PC-9 (cell line): ENCODE data around the gene MATK. TPM values are rescaled to one million over a fixed set of nuclear protein-coding genes. Genes with fewer than 3 reads are reported as not detected.

ENCODE experiments used
- BruUV-seq: library from RNA; stranded (reverse); fragments of 400-500 nt; replicated peaks from 2 replicates; lab custom pipeline; 2021; lab: Mats Ljungman, UMichigan
- CTCF ChIA-PET: fragments of 300-600 bp; sonication (Branson Sonifier 250); formaldehyde crosslinking; loops from one replicate; lab custom pipeline; 2022; ENCODE audit warnings: antibody characterized with exemption; lab: Charles Lee
- POLR2A ChIA-PET: fragments of 300-600 bp; sonication (Branson Sonifier 250); formaldehyde crosslinking; loops from one replicate; lab custom pipeline; 2022; ENCODE audit warnings: antibody characterized with exemption; ENCODE audit not compliant: unreplicated experiment; lab: Charles Lee
- DNase-seq, 2 experiments: peaks; one replicate each; pipeline versions ENCODE4 v3.0.0 to v3.0.0-alpha.2; 2015 to 2022; ENCODE audit warnings: mixed read lengths in 1 of 2
- H2AFZ ChIP-seq: fragments of 200-600 bp; sonication (generic); 2 replicates; pipeline ENCODE4 v1.8.1; 2017; ENCODE audit warnings: antibody characterized with exemption
- H3F3A ChIP-seq: fragments of 200-600 bp; sonication (generic); 2 replicates; pipeline ENCODE4 v1.8.1; 2017; ENCODE audit warnings: antibody characterized with exemption, mild to moderate bottlenecking, low read depth; ENCODE audit not compliant: insufficient read depth
- H3K27ac ChIP-seq: fragments of 200-600 bp; sonication (generic); 2 replicates; pipeline ENCODE4 v1.6.1; 2016; ENCODE audit warnings: mixed run types
- H3K27me3 ChIP-seq: fragments of 200-600 bp; sonication (generic); 2 replicates; pipeline ENCODE4 v1.6.1; 2016; ENCODE audit warnings: low read depth, mixed run types; ENCODE audit not compliant: insufficient read depth
- H3K36me3 ChIP-seq: fragments of 200-600 bp; sonication (generic); 2 replicates; pipeline ENCODE4 v1.6.1; 2016; ENCODE audit warnings: low read depth, mixed run types
- H3K4me1 ChIP-seq: fragments of 200-600 bp; sonication (generic); replicated peaks from 2 replicates; pipeline ENCODE4 v1.6.1; 2016; ENCODE audit warnings: mixed run types; ENCODE audit not compliant: insufficient read depth
- H3K4me2 ChIP-seq: fragments of 200-600 bp; sonication (generic); 2 replicates; pipeline ENCODE4 v1.6.1; 2017; ENCODE audit warnings: mixed run types
- H3K4me3 ChIP-seq: fragments of 200-600 bp; sonication (generic); 2 replicates; pipeline ENCODE4 v1.6.1; 2016; ENCODE audit warnings: mixed run types
- H3K79me2 ChIP-seq: fragments of 200-600 bp; sonication (generic); 2 replicates; pipeline ENCODE4 v1.6.1; 2017; ENCODE audit warnings: low read depth, mixed run types
- H3K9me2 ChIP-seq: fragments of 200-600 bp; sonication (generic); 2 replicates; pipeline ENCODE4 v1.8.1; 2017; ENCODE audit warnings: mild to moderate bottlenecking; ENCODE audit not compliant: insufficient read depth
- H3K9me3 ChIP-seq: fragments of 200-600 bp; sonication (generic); 2 replicates; pipeline ENCODE4 v1.8.1; 2016; ENCODE audit warnings: low read depth; ENCODE audit not compliant: insufficient read depth
- H4K20me1 ChIP-seq: fragments of 200-600 bp; sonication (generic); 2 replicates; pipeline ENCODE4 v1.8.1; 2017; ENCODE audit not compliant: insufficient read depth
- CTCF ChIP-seq: fragments of 200-600 bp; sonication (generic); conservative IDR thresholded peaks from 2 replicates; pipeline ENCODE4 v1.6.1; 2017; ENCODE audit warnings: mixed run types, antibody characterized with exemption, mild to moderate bottlenecking, moderate library complexity
- EZH2 ChIP-seq: fragments of 200-600 bp; sonication (generic); IDR thresholded peaks from 2 replicates; pipeline ENCODE4 v1.8.0; 2017; ENCODE audit warnings: antibody characterized with exemption, low read depth
- intact Hi-C: fragments of 100-400 bp; cut with micrococcal nuclease; formaldehyde crosslinking; loops from one replicate; pipeline ENCODE4 v1.10.0; 2022; ENCODE audit not compliant: unreplicated experiment
- total RNA-seq: library from RNA; stranded (reverse); gene quantifications from 2 replicates; pipeline ENCODE4 v1.2.3, GENCODE V29; 2021

MATK gene
- total RNA-seq, 1 experiment from 2014 or later = not detected

GRCh38 chr19:3773814-3774515 lies 12.2 kb downstream of the MATK start:
- POLR2A ChIA-PET = no interaction called here
- Histone ChIP-seq H3K4me2 (no peak overlapping the region), H2AFZ (no peak overlapping the region), H3K4me1 (no peaks in the 10 kb centered on the region), H3K36me3 (no peaks in the 10 kb centered on the region), H3K27ac (no peak overlapping the region), H3K9me2 (no peaks in the 10 kb centered on the region), H3K79me2 (no peaks in the 10 kb centered on the region), H3K9me3 (no peaks in the 10 kb centered on the region), H3K4me3 (no peak overlapping the region), H4K20me1 (no peaks in the 10 kb centered on the region), H3K27me3 (no peaks in the 10 kb centered on the region), H3F3A (no peaks in the 10 kb centered on the region)
- no peak for DNase-seq
- no peak for TF ChIP-seq CTCF
- no peak for TF ChIP-seq EZH2
- BruUV-seq = no TSS peak
- CTCF ChIA-PET = no interaction called here
- intact Hi-C loops = no loop called here

GRCh38 chr19:3771906-3772455 lies 14.2 kb downstream of the MATK start, which contains the start of gene RAX2:
TSS of gene RAX2 (minus strand) at chr19:3772228. CDS start at chr19:3771742, 486 bp downstream.
- Histone ChIP-seq H3K36me3 (no peaks in the 10 kb centered on the region), H3K4me2 (no peak within 1 kb of the TSS), H4K20me1 (no peaks in the 10 kb centered on the region), H3K9me3 (no peaks in the 10 kb centered on the region), H3K27ac (no peak within 1 kb of the TSS), H3F3A (no peaks in the 10 kb centered on the region), H3K4me3 (no peak within 1 kb of the TSS), H3K9me2 (no peaks in the 10 kb centered on the region), H3K79me2 (no peaks in the 10 kb centered on the region), H2AFZ (no peak within 1 kb of the TSS), H3K4me1 (no peaks in the 10 kb centered on the region), H3K27me3 (no peaks in the 10 kb centered on the region)
- TF ChIP-seq EZH2 (no peak), CTCF (no peak)
- intact Hi-C loops = no loop called here
- POLR2A ChIA-PET = no interaction called here
- DNase-seq = no peak
- CTCF ChIA-PET = no interaction called here
- BruUV-seq = no TSS peak

- H4K20me1 ChIP-seq = no peaks in the 10 kb centered on the region
- ChIA-PET CTCF (no interaction called here), POLR2A (no interaction called here)
- H3K27ac ChIP-seq = no peak overlapping the region
- H3F3A ChIP-seq = no peaks in the 10 kb centered on the region
- DNase-seq = no peak
- no peaks in the 10 kb centered on the region for H3K9me3 ChIP-seq
- H3K4me3 ChIP-seq = no peak overlapping the region
- H3K4me2 ChIP-seq = no peak overlapping the region
- H3K27me3 ChIP-seq = no peaks in the 10 kb centered on the region
- intact Hi-C loops = no loop called here
- TF ChIP-seq CTCF (no peak), EZH2 (no peak)
- H3K79me2 ChIP-seq = no peaks in the 10 kb centered on the region
- no peaks in the 10 kb centered on the region for H3K9me2 ChIP-seq
- no peaks in the 10 kb centered on the region for H3K4me1 ChIP-seq
- H2AFZ ChIP-seq = no peak overlapping the region
- BruUV-seq = no TSS peak
- H3K36me3 ChIP-seq = no peaks in the 10 kb centered on the region
Observed at GRCh38 chr19:3771000-3771905, 14.9 kb downstream of the MATK start.
